GM21423 (cell line): ENCODE measurements around the gene FEM1B.

Experiments used
- ATAC-seq: cut with Tn5 transposase; IDR thresholded peaks from one replicate; pipeline ENCODE4 v1.9.1; 2021; ENCODE audit warnings: mild to moderate bottlenecking, moderate library complexity; ENCODE audit not compliant: unreplicated experiment

The FEM1B gene

GRCh38 chr15:68258692-68259091, 18.9 kb upstream of the FEM1B start:
- no peak for ATAC-seq

- ATAC-seq = no peak
These were observed 17.7 kb upstream of the FEM1B start for GRCh38 chr15:68259883-68260282.

GRCh38 chr15:68261241-68261640, 16.3 kb upstream of the FEM1B start:
- ATAC-seq = no peak

GRCh38 chr15:68261980-68262379, 15.6 kb upstream of the FEM1B start:
- ATAC-seq = no peak

- no peak for ATAC-seq
These were observed 14.8 kb upstream of the FEM1B start for GRCh38 chr15:68262514-68263356.

GRCh38 chr15:68264282-68264681, 13.3 kb upstream of the FEM1B start:
- no peak for ATAC-seq

- ATAC-seq = no peak
These were observed 12.5 kb upstream of the FEM1B start for GRCh38 chr15:68265081-68265480.

GRCh38 chr15:68265674-68266073, 11.9 kb upstream of the FEM1B start:
- ATAC-seq = no peak

GRCh38 chr15:68268405-68268804, 9.1 kb upstream of the FEM1B start:
- no peak for ATAC-seq

GRCh38 chr15:68271854-68272471, 5.6 kb upstream of the FEM1B start:
- no peak for ATAC-seq

GRCh38 chr15:68272721-68273271, 4.7 kb upstream of the FEM1B start:
- no peak for ATAC-seq

GRCh38 chr15:68274201-68274848, 3.2 kb upstream of the FEM1B start:
- ATAC-seq = no peak

GRCh38 chr15:68275165-68275746, 2.3 kb upstream of the FEM1B start:
- no peak for ATAC-seq

GRCh38 chr15:68276668-68277067, 877 bp upstream of the FEM1B start:
- no peak for ATAC-seq

GRCh38 chr15:68277131-68277602, 378 bp upstream of the FEM1B start:
- peak; percentile 6 for ATAC-seq

- no peak for ATAC-seq
These were observed 725 bp downstream of the FEM1B start for GRCh38 chr15:68278345-68278594.

- no peak for ATAC-seq
These were observed 1.3 kb downstream of the FEM1B start for GRCh38 chr15:68278595-68279405.

- no peak for ATAC-seq
These were observed 2.5 kb downstream of the FEM1B start for GRCh38 chr15:68279779-68280753.

- no peak for ATAC-seq
These were observed 3.5 kb downstream of the FEM1B start for GRCh38 chr15:68281008-68281407.
